Mesothelial cell of epicardium (in vitro differentiated cells): ENCODE results near the gene SCD5. TPM values are rescaled to one million over a fixed set of nuclear protein-coding genes. Genes with fewer than 3 reads are reported as not detected.

Source experiments
- DNase-seq, 2 experiments: peaks; one replicate each; pipeline ENCODE4 v3.0.0; 2021; ENCODE audit warnings: low spot score in 2 of 2; ENCODE audit not compliant: unreplicated experiment in 2 of 2
- H3K27ac Mint-ChIP-seq: 2 replicates; pipeline ENCODE4 v1.8.0; 2021; ENCODE audit warnings: mixed read lengths
- H3K27me3 Mint-ChIP-seq: 2 replicates; pipeline ENCODE4 v1.8.0; 2021; ENCODE audit warnings: low read depth, mixed read lengths
- H3K36me3 Mint-ChIP-seq: 2 replicates; pipeline ENCODE4 v1.8.0; 2021; ENCODE audit warnings: mixed read lengths
- H3K4me1 Mint-ChIP-seq: 2 replicates; pipeline ENCODE4 v1.8.0; 2021; ENCODE audit warnings: mixed read lengths
- H3K4me3 Mint-ChIP-seq: 2 replicates; pipeline ENCODE4 v1.8.0; 2021; ENCODE audit warnings: mild to moderate bottlenecking, moderate library complexity, mixed read lengths
- H3K9me3 Mint-ChIP-seq: 2 replicates; pipeline ENCODE4 v1.8.0; 2021; ENCODE audit warnings: mixed read lengths
- CTCF ChIP-seq: fragments of 200-600 bp; sonication (generic); IDR thresholded peaks from one replicate; pipeline ENCODE4 v1.5.0; 2021; ENCODE audit warnings: antibody characterized with exemption; ENCODE audit not compliant: unreplicated experiment
- total RNA-seq: library from RNA; stranded (reverse); gene quantifications from 3 replicates; pipeline ENCODE4 v1.2.1, GENCODE V29; 2021

Gene SCD5
- total RNA-seq, 1 donor from 2014 or later = 27.2 TPM

- Mint-ChIP-seq H3K27me3 (no peaks in the 10 kb centered on the region), H3K36me3 (peaks cover 14% of the 10 kb centered on the region), H3K27ac (no peak overlapping the region), H3K4me3 (no peak overlapping the region), H3K9me3 (peaks cover 13% of the 10 kb centered on the region), H3K4me1 (peaks cover 6% of the 10 kb centered on the region)
- DNase-seq = no peak
- TF ChIP-seq CTCF = no peak
These were observed 28.0 kb downstream of the SCD5 start for GRCh38 chr4:82770607-82771006.

- H3K9me3 Mint-ChIP-seq = peaks cover 16% of the 10 kb centered on the region
- no peaks in the 10 kb centered on the region for H3K27me3 Mint-ChIP-seq
- TF ChIP-seq CTCF = no peak
- peaks cover 20% of the 10 kb centered on the region for H3K36me3 Mint-ChIP-seq
- no peak overlapping the region for H3K27ac Mint-ChIP-seq
- H3K4me3 Mint-ChIP-seq = no peak overlapping the region
- peaks cover 7% of the 10 kb centered on the region for H3K4me1 Mint-ChIP-seq
- DNase-seq = no peak
These were observed 33.5 kb downstream of the SCD5 start for GRCh38 chr4:82765134-82765533.

- no peak for TF ChIP-seq CTCF
- Mint-ChIP-seq H3K27me3 (no peaks in the 10 kb centered on the region), H3K4me1 (peaks cover 6% of the 10 kb centered on the region), H3K36me3 (peaks cover 10% of the 10 kb centered on the region), H3K4me3 (no peak overlapping the region), H3K9me3 (peaks cover 7% of the 10 kb centered on the region), H3K27ac (no peak overlapping the region)
- DNase-seq = no peak
These were observed 37.4 kb downstream of the SCD5 start for GRCh38 chr4:82761229-82761628.

GRCh38 chr4:82758701-82759685 is 39.6 kb downstream of the SCD5 start:
- TF ChIP-seq CTCF = no peak
- Mint-ChIP-seq H3K27me3 (no peaks in the 10 kb centered on the region), H3K9me3 (no peaks in the 10 kb centered on the region), H3K27ac (no peak overlapping the region), H3K4me3 (no peak overlapping the region), H3K4me1 (peaks cover 23% of the 10 kb centered on the region), H3K36me3 (no peaks in the 10 kb centered on the region)
- no peak for DNase-seq

GRCh38 chr4:82756061-82756460 is 42.5 kb downstream of the SCD5 start:
- H3K27me3 Mint-ChIP-seq = no peaks in the 10 kb centered on the region
- peak overlapping the region; percentile 51 for H3K27ac Mint-ChIP-seq
- no peak for TF ChIP-seq CTCF
- DNase-seq = no peak
- H3K4me1 Mint-ChIP-seq = peaks cover 38% of the 10 kb centered on the region
- H3K4me3 Mint-ChIP-seq = no peak overlapping the region
- H3K36me3 Mint-ChIP-seq = no peaks in the 10 kb centered on the region
- no peaks in the 10 kb centered on the region for H3K9me3 Mint-ChIP-seq
